GM21367 (cell line): ENCODE measurements around the gene KIF13A.
"Not testable (repeated sequence)": the region's sequence is repeated elsewhere in the genome, so short reads cannot be mapped to it uniquely, and the experiment has no call there.

Experiments used
- ATAC-seq: cut with Tn5 transposase; IDR thresholded peaks from one replicate; pipeline ENCODE4 v1.9.1; 2021; ENCODE audit not compliant: unreplicated experiment

Gene KIF13A

GRCh38 chr6:17817763-17818162 is 169.7 kb downstream of the KIF13A start:
- no peak for ATAC-seq

- no peak for ATAC-seq
These were observed 170.4 kb downstream of the KIF13A start for GRCh38 chr6:17816921-17817611.

- ATAC-seq, result no peak
These were observed 173.9 kb downstream of the KIF13A start for GRCh38 chr6:17813542-17813941.

GRCh38 chr6:17812311-17812710 is 175.1 kb downstream of the KIF13A start:
- ATAC-seq, result no peak

- no peak for ATAC-seq
These were observed 178.8 kb downstream of the KIF13A start for GRCh38 chr6:17808609-17809008.

GRCh38 chr6:17807431-17807830 is 180.0 kb downstream of the KIF13A start:
- not testable (repeated sequence) for ATAC-seq

- no peak for ATAC-seq
These were observed 184.0 kb downstream of the KIF13A start for GRCh38 chr6:17803409-17803808.

GRCh38 chr6:17798477-17799154 is 188.8 kb downstream of the KIF13A start:
- no peak for ATAC-seq

GRCh38 chr6:17790489-17790888 is 196.9 kb downstream of the KIF13A start:
- ATAC-seq, result no peak

- no peak for ATAC-seq
These were observed 202.2 kb downstream of the KIF13A start for GRCh38 chr6:17785094-17785787.

- ATAC-seq, result no peak
These were observed 207.4 kb downstream of the KIF13A start for GRCh38 chr6:17780061-17780460.

- no peak for ATAC-seq
These were observed 215.8 kb downstream of the KIF13A start for GRCh38 chr6:17771609-17772008.

- no peak for ATAC-seq
These were observed 218.6 kb downstream of the KIF13A start for GRCh38 chr6:17768881-17769280.

GRCh38 chr6:17768388-17768787 is 219.0 kb downstream of the KIF13A start:
- no peak for ATAC-seq

- no peak for ATAC-seq
These were observed 224.8 kb downstream of the KIF13A start for GRCh38 chr6:17762651-17763050.

GRCh38 chr6:17758119-17758518 is 229.3 kb downstream of the KIF13A start:
- no peak for ATAC-seq

- no peak for ATAC-seq
These were observed 233.2 kb downstream of the KIF13A start for GRCh38 chr6:17754254-17754653.

GRCh38 chr6:17745324-17745723 is 242.1 kb downstream of the KIF13A start:
- not testable (repeated sequence) for ATAC-seq

- ATAC-seq, result not testable (repeated sequence)
These were observed 242.6 kb downstream of the KIF13A start for GRCh38 chr6:17744757-17745308.

- ATAC-seq, result no peak
These were observed 243.2 kb downstream of the KIF13A start for GRCh38 chr6:17744019-17744756.

- ATAC-seq, result no peak
These were observed 245.9 kb downstream of the KIF13A start for GRCh38 chr6:17741507-17741906.
